HL-60 (cell line): ENCODE measurements around the gene DIS3L2.

Experiments
- DNase-seq, 2 experiments: peaks; one replicate each; pipeline ENCODE4 v3.0.0-alpha.2; 2010 to 2020; ENCODE audit warnings: low read depth in 1 of 2, low spot score in 1 of 2
- H3K27ac ChIP-seq: fragments of 250-450 bp; sonication (Bioruptor Pico); replicated peaks from 2 replicates; pipeline ENCODE4 v1.5.1; 2020; ENCODE audit warnings: mild to moderate bottlenecking, moderate library complexity
- H3K27me3 ChIP-seq: fragments of 250-450 bp; sonication (Bioruptor Pico); 2 replicates; pipeline ENCODE4 v1.5.1; 2021; ENCODE audit warnings: mild to moderate bottlenecking, moderate library complexity; ENCODE audit not compliant: insufficient read depth, poor library complexity, severe bottlenecking
- H3K4me3 ChIP-seq: replicated peaks from 2 replicates; pipeline ENCODE4 v1.5.1; 2011; ENCODE audit warnings: mild to moderate bottlenecking, control low read depth, low read length; ENCODE audit not compliant: insufficient read depth
- CTCF ChIP-seq: IDR thresholded peaks from one replicate; pipeline ENCODE4 v1.5.1; 2011; ENCODE audit warnings: low read length, control low read depth, inconsistent platforms; ENCODE audit not compliant: insufficient read depth
- GABPA ChIP-seq: IDR thresholded peaks from 2 replicates; pipeline ENCODE4 v1.6.1; 2012; ENCODE audit warnings: low read depth
- POLR2AphosphoS5 ChIP-seq: IDR thresholded peaks from 2 replicates; pipeline ENCODE4 v1.6.1; 2012; ENCODE audit warnings: low read depth
- REST ChIP-seq: IDR thresholded peaks from 2 replicates; pipeline ENCODE4 v1.6.1; 2012; ENCODE audit warnings: low read depth; ENCODE audit not compliant: insufficient replicate concordance
- SPI1 ChIP-seq: IDR thresholded peaks from 2 replicates; pipeline ENCODE4 v1.6.1; 2012; ENCODE audit warnings: low read depth, mild to moderate bottlenecking, borderline replicate concordance

Gene DIS3L2

GRCh38 chr2:232196802-232197201 lies 235.3 kb downstream of the DIS3L2 start:
- Histone ChIP-seq H3K27me3 (no peaks in the 10 kb centered on the region), H3K27ac (no peak overlapping the region), H3K4me3 (no peak overlapping the region)
- TF ChIP-seq SPI1 (no peak), CTCF (no peak), POLR2AphosphoS5 (no peak), REST (no peak), GABPA (no peak)
- no peak for DNase-seq

GRCh38 chr2:232200195-232200594 lies 238.7 kb downstream of the DIS3L2 start:
- TF ChIP-seq REST (no peak), CTCF (no peak)
- no peaks in the 10 kb centered on the region for H3K27me3 ChIP-seq
- no peak overlapping the region for H3K27ac ChIP-seq
- no peak overlapping the region for H3K4me3 ChIP-seq
- DNase-seq = no peak

- TF ChIP-seq CTCF = no peak
- TF ChIP-seq SPI1 = no peak
- no peak for TF ChIP-seq POLR2AphosphoS5
- TF ChIP-seq REST = no peak
- no peak for TF ChIP-seq GABPA
- no peak for DNase-seq
- no peaks in the 10 kb centered on the region for H3K27me3 ChIP-seq
- no peak overlapping the region for H3K4me3 ChIP-seq
- H3K27ac ChIP-seq = no peak overlapping the region
These were observed 241.8 kb downstream of the DIS3L2 start for GRCh38 chr2:232203166-232203891.
